Thyroid gland (tissue), 4 donors: ENCODE results near the gene PRKCD.

Source experiments
- CTCF ChIP-seq, 6 experiments: fragments of 200-600 bp in 3 of 6; fragments of 450-650 bp in 3 of 6; sonication (generic) in 3 of 6; IDR thresholded peaks; one replicate each; pipeline ENCODE4 v1.5.1; 2016 to 2019; ENCODE audit warnings: antibody characterized with exemption in 6 of 6, mild to moderate bottlenecking in 2 of 6, inconsistent platforms in 1 of 6, moderate library complexity in 1 of 6
- POLR2A ChIP-seq, 2 donors: fragments of 450-650 bp; IDR thresholded peaks; one replicate each; pipeline ENCODE4 v1.6.1; 2017; ENCODE audit warnings: antibody characterized with exemption in 2 of 2, mild to moderate bottlenecking in 2 of 2, moderate library complexity in 1 of 2

- TF ChIP-seq POLR2A (IDR thresholded peaks at IDR 0.05) (no peak), CTCF (IDR thresholded peaks at IDR 0.05) (no peak)
Observed at GRCh38 chr3:53162672-53163443, 1.8 kb downstream of the PRKCD start.
